H1 (cell line): ENCODE results near the gene DOCK6. TPM values are rescaled to one million over a fixed set of nuclear protein-coding genes. Genes with fewer than 3 reads are reported as not detected.

ENCODE experiments used
- CTCF ChIA-PET: fragments of 300-600 bp; sonication (Branson Sonifier 250); formaldehyde crosslinking; loops from one replicate; lab custom pipeline; 2021; ENCODE audit not compliant: partially characterized antibody; lab: Charles Lee
- POLR2A ChIA-PET: fragments of 300-600 bp; sonication (Branson Sonifier 250); formaldehyde crosslinking; loops from one replicate; lab custom pipeline; 2021; ENCODE audit warnings: inconsistent platforms; ENCODE audit not compliant: partially characterized antibody; lab: Charles Lee
- DNase-seq, 2 experiments: peaks; one replicate each; pipeline versions ENCODE4 v3.0.0 to v3.0.0-alpha.2; 2010 to 2022; ENCODE audit warnings: low spot score in 2 of 2, low read depth in 1 of 2, mixed read lengths in 1 of 2
- FAIRE-seq: peaks from 2 replicates; lab custom pipeline; 2011; peaks lifted over from hg19 to GRCh38; lab: Jason Lieb, UNC
- H2AFZ ChIP-seq: 2 replicates; pipeline ENCODE4 v1.8.1; 2012; ENCODE audit warnings: low read length, inconsistent platforms
- H2AK5ac ChIP-seq: 2 replicates; pipeline ENCODE4 v1.6.1; 2013; ENCODE audit warnings: low read depth, low read length
- H2BK120ac ChIP-seq: replicated peaks from 2 replicates; pipeline ENCODE3; 2013; ENCODE audit warnings: low read depth, low read length, inconsistent platforms
- H2BK12ac ChIP-seq: 2 replicates; pipeline ENCODE4 v1.6.1; 2013; ENCODE audit warnings: low read depth, low read length
- H2BK15ac ChIP-seq: 2 replicates; pipeline ENCODE4 v1.6.1; 2013; ENCODE audit warnings: low read length
- H2BK20ac ChIP-seq: 2 replicates; pipeline ENCODE4 v1.6.1; 2013; ENCODE audit warnings: low read length
- H2BK5ac ChIP-seq: 2 replicates; pipeline ENCODE4 v1.6.1; 2013; ENCODE audit warnings: low read depth, low read length
- H3K14ac ChIP-seq: 2 replicates; pipeline ENCODE4 v1.6.1; 2013; ENCODE audit warnings: inconsistent platforms; ENCODE audit not compliant: insufficient read length
- H3K18ac ChIP-seq: 2 replicates; pipeline ENCODE4 v1.6.1; 2013; ENCODE audit warnings: low read length; ENCODE audit errors: extremely low read depth
- H3K23ac ChIP-seq: 2 replicates; pipeline ENCODE4 v1.6.1; 2013; ENCODE audit warnings: inconsistent platforms; ENCODE audit not compliant: insufficient read length
- H3K23me2 ChIP-seq: 2 replicates; pipeline ENCODE4 v1.6.1; 2013; ENCODE audit warnings: low read depth, low read length
- H3K27ac ChIP-seq: 2 replicates; pipeline ENCODE4 v1.6.1; 2011; ENCODE audit warnings: low read depth, low read length, inconsistent platforms
- H3K27me3 ChIP-seq, 4 experiments: replicated peaks in 1 of 4; 1 replicate in 1 of 4; 2 replicates in 3 of 4; pipeline versions ENCODE4 v1.6.1 to v1.8.1; 2011 to 2013; ENCODE audit warnings: low read length in 3 of 4, mild to moderate bottlenecking in 3 of 4, inconsistent platforms in 2 of 4, mixed read lengths in 2 of 4, moderate library complexity in 1 of 4; ENCODE audit not compliant: control insufficient read depth in 3 of 4, insufficient read depth in 3 of 4; ENCODE audit errors: extremely low read depth in 1 of 4
- H3K36me3 ChIP-seq, 4 experiments: 2 replicates each; pipeline versions ENCODE4 v1.6.1 to v1.8.1; 2011 to 2013; ENCODE audit warnings: mild to moderate bottlenecking in 4 of 4, low read length in 3 of 4, moderate library complexity in 2 of 4, control low read depth in 1 of 4, inconsistent platforms in 1 of 4; ENCODE audit not compliant: insufficient read depth in 4 of 4, control insufficient read depth in 2 of 4
- H3K4ac ChIP-seq: replicated peaks from 2 replicates; pipeline ENCODE3; 2013; ENCODE audit warnings: low read length, low read depth, mixed read lengths, inconsistent platforms; ENCODE audit not compliant: insufficient read length
- H3K4me1 ChIP-seq, 4 experiments: replicated peaks in 1 of 4; 1 replicate in 1 of 4; 2 replicates in 3 of 4; pipeline versions ENCODE4 v1.6.1 to v1.8.1; 2011 to 2013; ENCODE audit warnings: low read length in 3 of 4, inconsistent platforms in 2 of 4, mixed read lengths in 1 of 4; ENCODE audit not compliant: insufficient read depth in 4 of 4, control insufficient read depth in 3 of 4
- H3K4me2 ChIP-seq, 2 experiments: 2 replicates each; pipeline versions ENCODE4 v1.6.1 to v1.8.1; 2011 to 2013; ENCODE audit warnings: low read depth in 2 of 2, low read length in 2 of 2, control low read depth in 1 of 2, inconsistent platforms in 1 of 2, mild to moderate bottlenecking in 1 of 2; ENCODE audit not compliant: insufficient read depth in 1 of 2
- H3K4me3 ChIP-seq, 4 experiments: fragments of 200-600, 300-600 bp in 1 of 4; sonication (generic), shearing (Covaris generic), sonication (Bioruptor Twin) in 1 of 4; 2 replicates each; pipeline versions ENCODE4 v1.5.1 to v1.8.1; 2011 to 2016; ENCODE audit warnings: low read length in 4 of 4, low read depth in 3 of 4, control low read depth in 2 of 4, inconsistent platforms in 2 of 4, mild to moderate bottlenecking in 2 of 4, mixed read lengths in 1 of 4, moderate library complexity in 1 of 4; ENCODE audit not compliant: insufficient read depth in 2 of 4; ENCODE audit errors: extremely low read depth in 1 of 4
- H3K56ac ChIP-seq: replicated peaks from 2 replicates; pipeline ENCODE3; 2013; ENCODE audit warnings: low read depth, mild to moderate bottlenecking, mixed read lengths, low read length, inconsistent platforms; ENCODE audit not compliant: insufficient read length
- H3K79me1 ChIP-seq: 2 replicates; pipeline ENCODE4 v1.6.1; 2013; ENCODE audit warnings: low read depth, low read length, control low read depth
- H3K79me2 ChIP-seq, 2 experiments: 2 replicates each; pipeline versions ENCODE4 v1.6.1 to v1.8.1; 2012 to 2013; ENCODE audit warnings: low read length in 2 of 2, mild to moderate bottlenecking in 2 of 2, inconsistent platforms in 1 of 2; ENCODE audit not compliant: insufficient read depth in 2 of 2, control insufficient read depth in 1 of 2
- H3K9ac ChIP-seq, 4 experiments: replicated peaks in 1 of 4; 1 replicate in 1 of 4; 2 replicates in 3 of 4; pipeline versions ENCODE4 v1.6.1 to v1.8.1; 2011 to 2013; ENCODE audit warnings: low read depth in 3 of 4, low read length in 3 of 4, control low read depth in 2 of 4, mild to moderate bottlenecking in 2 of 4, moderate library complexity in 2 of 4, inconsistent platforms in 1 of 4; ENCODE audit errors: extremely low read depth in 1 of 4
- H3K9me3 ChIP-seq, 2 experiments: 2 replicates each; pipeline versions ENCODE4 v1.6.1 to v1.8.1; 2012 to 2013; ENCODE audit warnings: mild to moderate bottlenecking in 2 of 2, moderate library complexity in 2 of 2, control low read depth in 1 of 2, inconsistent platforms in 1 of 2, low read depth in 1 of 2, low read length in 1 of 2, mixed read lengths in 1 of 2; ENCODE audit not compliant: insufficient read depth in 2 of 2
- H4K20me1 ChIP-seq, 2 experiments: replicated peaks in 1 of 2; 2 replicates each; pipeline versions ENCODE3 to v1.8.1; 2011 to 2013; ENCODE audit warnings: inconsistent platforms in 2 of 2, low read length in 2 of 2, mild to moderate bottlenecking in 1 of 2; ENCODE audit not compliant: insufficient read depth in 2 of 2, control insufficient read depth in 1 of 2
- H4K5ac ChIP-seq: 2 replicates; pipeline ENCODE4 v1.6.1; 2013; ENCODE audit warnings: low read length, low read depth, mixed read lengths, inconsistent platforms; ENCODE audit not compliant: insufficient read length
- H4K8ac ChIP-seq: 2 replicates; pipeline ENCODE4 v1.8.0; 2013; ENCODE audit warnings: mild to moderate bottlenecking, moderate library complexity, low read length, inconsistent platforms; ENCODE audit not compliant: insufficient read depth; ENCODE audit errors: extremely low read depth
- H4K91ac ChIP-seq: replicated peaks from 2 replicates; pipeline ENCODE3; 2013; ENCODE audit warnings: low read length, mixed read lengths, inconsistent platforms; ENCODE audit not compliant: insufficient read length
- BCL11A ChIP-seq, 2 experiments: IDR thresholded peaks; one replicate each; pipeline ENCODE4 v1.6.1; 2011; ENCODE audit warnings: low read depth in 2 of 2, low read length in 2 of 2, mild to moderate bottlenecking in 2 of 2
- CTCF ChIP-seq, 3 experiments: IDR thresholded peaks; 1 replicate in 2 of 3; 2 replicates in 1 of 3; pipeline versions ENCODE4 v1.5.1 to v1.6.1; 2011; ENCODE audit warnings: low read length in 3 of 3, mild to moderate bottlenecking in 3 of 3, inconsistent platforms in 2 of 3, low read depth in 1 of 3, moderate library complexity in 1 of 3; ENCODE audit not compliant: insufficient read depth in 1 of 3; ENCODE audit errors: control extremely low read depth in 1 of 3
- EGR1 ChIP-seq: IDR thresholded peaks from 2 replicates; pipeline ENCODE4 v1.6.1; 2011; ENCODE audit warnings: low read depth, low read length, borderline replicate concordance
- HDAC6 ChIP-seq: IDR thresholded peaks from one replicate; pipeline ENCODE4 v1.7.1; 2012; ENCODE audit warnings: low read depth, mild to moderate bottlenecking, inconsistent platforms, low read length, moderate library complexity
- KDM4A ChIP-seq: IDR thresholded peaks from one replicate; pipeline ENCODE4 v1.7.1; 2012; ENCODE audit warnings: low read depth, mild to moderate bottlenecking, moderate library complexity, low read length, inconsistent platforms; ENCODE audit not compliant: severe bottlenecking
- NANOG ChIP-seq: IDR thresholded peaks from 2 replicates; pipeline ENCODE4 v1.6.1; 2011; ENCODE audit warnings: low read length, low read depth, mild to moderate bottlenecking, inconsistent platforms; ENCODE audit not compliant: insufficient read depth, poor library complexity, severe bottlenecking
- SIN3A ChIP-seq, 2 experiments: IDR thresholded peaks in 1 of 2; conservative IDR thresholded peaks in 1 of 2; 2 replicates each; pipeline ENCODE4 v1.6.1; 2011 to 2012; ENCODE audit warnings: low read length in 2 of 2, improper control_type of control experiment in 1 of 2, low read depth in 1 of 2, mild to moderate bottlenecking in 1 of 2
- SP1 ChIP-seq: IDR thresholded peaks from 2 replicates; pipeline ENCODE4 v1.6.1; 2011; ENCODE audit warnings: low read depth, low read length
- TAF1 ChIP-seq: IDR thresholded peaks from 2 replicates; pipeline ENCODE4 v1.6.1; 2011; ENCODE audit warnings: mild to moderate bottlenecking, low read depth, low read length
- TCF12 ChIP-seq: IDR thresholded peaks from 2 replicates; pipeline ENCODE4 v1.6.1; 2011; ENCODE audit warnings: low read depth, mild to moderate bottlenecking, low read length
- whole genome bisulfite sequencing, 2 experiments: shearing (Covaris generic) in 1 of 2; methylation state at CpG; one replicate each; pipeline versions ENCODE4 v1.1.6 to v1.1.7; 2013 to 2015; ENCODE audit warnings: low lambda C conversion rate in 2 of 2, mixed read lengths in 2 of 2, inconsistent platforms in 1 of 2, low coverage in 1 of 2, missing lambda C conversion rate in 1 of 2; ENCODE audit not compliant: insufficient replicate concordance in 2 of 2, insufficient coverage in 1 of 2, insufficient read length in 1 of 2; ENCODE audit errors: extremely low coverage in 1 of 2, missing lambda C conversion rate in 1 of 2; 5-methylcytosine and 5-hydroxymethylcytosine counted together
- polyA plus RNA-seq, 7 experiments: library from polyadenylated mRNA; depleted of rRNA in 3 of 7; stranded (reverse) in 5 of 7; unstranded in 2 of 7; fragments of >200 nt in 5 of 7; fragments of 200-250 nt in 2 of 7; gene quantifications; 1 replicate in 5 of 7; 2 replicates in 1 of 7; 4 replicates in 1 of 7; pipeline versions ENCODE4 v1.2.1 to v1.2.3, GENCODE V29; 2011 to 2013; ENCODE audit warnings: missing spikeins in 2 of 7, mixed read lengths in 2 of 7
- total RNA-seq: library from RNA; stranded (reverse); fragmentation: NEBNext Ultra II Directional; extraction: Animal tissue kit (Norgen Biotek cat#: 25700); gene quantifications from 2 replicates; pipeline ENCODE4 v1.2.1, GENCODE V29; 2021

The DOCK6 gene
- total and polyA plus RNA-seq, 2 of the 8 experiments (the other 6 are each of a cell fraction or from before 2014, with no cell fraction given) = 25.5 to 54.7 TPM

GRCh38 chr19:11164296-11164695 is 98.0 kb downstream of the DOCK6 start:
- H3K27ac ChIP-seq = no peak overlapping the region
- no peak overlapping the region for H3K9ac ChIP-seq
- no peak overlapping the region for H3K4me2 ChIP-seq
- H3K27me3 ChIP-seq = no peaks in the 10 kb centered on the region
- no peak for FAIRE-seq
- H3K79me2 ChIP-seq = no peaks in the 10 kb centered on the region
- no peaks in the 10 kb centered on the region for H3K9me3 ChIP-seq
- H2AFZ ChIP-seq = no peak overlapping the region
- H4K91ac ChIP-seq = no peak overlapping the region
- H2BK15ac ChIP-seq = no peak overlapping the region
- H4K8ac ChIP-seq = no peak overlapping the region
- POLR2A ChIA-PET = interaction anchor here (0.7 to 1.7 kb wide), 8 partner anchors 9 to 38 kb away, joined by 3 to 7 read pairs (median 4); partner anchors contain the start of gene SPC24
- 92% methylated on average over 11 of the region's 11 CpGs; no CpG with 5 or more reads in 1 of the 2 experiments for WGBS, 2 experiments
- no peak overlapping the region for H2BK20ac ChIP-seq
- H3K23me2 ChIP-seq = no peaks in the 10 kb centered on the region
- H3K36me3 ChIP-seq = peaks cover 0 to 4% (median 1%) of the 10 kb centered on the region in 4 experiments; a peak in 4 of 8 replicates
- no peak overlapping the region for H2BK120ac ChIP-seq
- no peak overlapping the region for H3K14ac ChIP-seq
- TF ChIP-seq TAF1 = no peak
- no peak for TF ChIP-seq CTCF (IDR thresholded peaks at IDR 0.05; ENCODE audit: control extremely low read depth in 1 of 3, insufficient read depth in 1 of 3, low read depth in 1 of 3, low read length in 3 of 3)
- no peak for TF ChIP-seq TCF12
- TF ChIP-seq SIN3A (conservative IDR thresholded peaks at IDR 0.05 in 1 of 2, IDR thresholded peaks at IDR 0.05 in 1 of 2; ENCODE audit: low read depth in 1 of 2, low read length in 2 of 2) = no peak
- TF ChIP-seq SP1 = no peak
- no peak for TF ChIP-seq BCL11A (IDR thresholded peaks at IDR 0.05; ENCODE audit: low read depth in 2 of 2, low read length in 2 of 2)
- TF ChIP-seq HDAC6 = no peak
- no peak for TF ChIP-seq EGR1
- no peak for TF ChIP-seq NANOG
- no peak for TF ChIP-seq KDM4A
- TF ChIP-seq, all 59 proteins: peak for 0
- Histone ChIP-seq H2AK5ac (no peak overlapping the region), H3K4me1 (no peaks in the 10 kb centered on the region), H3K18ac (no peak overlapping the region), H3K4me3 (no peak overlapping the region), H4K20me1 (peaks cover 0 to 3% of the 10 kb centered on the region in 2 experiments), H3K4ac (no peak overlapping the region), H2BK12ac (no peak overlapping the region), H3K23ac (no peak overlapping the region), H3K79me1 (no peaks in the 10 kb centered on the region), H2BK5ac (no peak overlapping the region), H3K56ac (no peak overlapping the region), H4K5ac (no peak overlapping the region)
- DNase-seq = no peak
- CTCF ChIA-PET = interaction anchor here (0.8 to 2.2 kb wide), 6 partner anchors 10 to 73 kb away, joined by 3 to 9 read pairs (median 4); partner anchors contain the start of gene SPC24
